ENCODE data around the gene PGRMC2. TPM values are rescaled to one million over a fixed set of nuclear protein-coding genes. Genes with fewer than 3 reads are reported as not detected.
A peak's percentile ranks its signal among the peaks of the same experiment; 100 is the strongest.

PGRMC2 gene
- total RNA-seq, 2 donors from 2014 or later = 21.2 to 36.3 TPM

- Histone ChIP-seq H3K27me3 (no peaks in the 10 kb centered on the region), H3K4me3 (peak overlapping the region; percentile 92 to 96), H3K27ac (peak overlapping the region; percentile 97), H3K9me3 (no peaks in the 10 kb centered on the region), H3K4me1 (peaks cover 0 to 29% of the 10 kb centered on the region in 2 donors), H3K36me3 (no peaks in the 10 kb centered on the region)
- no peak for TF ChIP-seq CTCF (IDR thresholded peaks at IDR 0.05)
- no peak for DNase-seq (ENCODE audit: low spot score)
Observed at GRCh38 chr4:128285085-128285997, 2.3 kb downstream of the PGRMC2 start.

- no peak for DNase-seq (ENCODE audit: low spot score)
- H3K4me3 ChIP-seq = no peak overlapping the region
Observed at GRCh38 chr4:128284317-128284716, 3.3 kb downstream of the PGRMC2 start.

GRCh38 chr4:128283071-128283470 is 4.5 kb downstream of the PGRMC2 start:
- peaks cover 0 to 25% of the 10 kb centered on the region in 2 donors for H3K4me1 ChIP-seq
- no peaks in the 10 kb centered on the region for H3K9me3 ChIP-seq
- H3K27ac ChIP-seq = no peak overlapping the region
- H3K4me3 ChIP-seq = no peak overlapping the region
- H3K27me3 ChIP-seq = no peaks in the 10 kb centered on the region
- TF ChIP-seq CTCF (IDR thresholded peaks at IDR 0.05) = no peak
- H3K36me3 ChIP-seq = no peaks in the 10 kb centered on the region
- DNase-seq (ENCODE audit: low spot score) = no peak

More at GRCh38 chr4:128284317-128284716, 3.3 kb downstream of the PGRMC2 start:
- H3K27me3 ChIP-seq = no peaks in the 10 kb centered on the region
- no peaks in the 10 kb centered on the region for H3K36me3 ChIP-seq
- H3K27ac ChIP-seq = peak overlapping the region in 1 of 2 donors; percentile 97
- peaks cover 0 to 32% of the 10 kb centered on the region in 2 donors for H3K4me1 ChIP-seq
- no peak for TF ChIP-seq CTCF (IDR thresholded peaks at IDR 0.05)
- H3K9me3 ChIP-seq = no peaks in the 10 kb centered on the region

- TF ChIP-seq CTCF (IDR thresholded peaks at IDR 0.05) = no peak
- Histone ChIP-seq H3K9me3 (no peaks in the 10 kb centered on the region), H3K4me3 (no peak overlapping the region), H3K27me3 (no peaks in the 10 kb centered on the region), H3K27ac (no peak overlapping the region), H3K4me1 (peaks cover 0 to 25% of the 10 kb centered on the region in 2 donors), H3K36me3 (no peaks in the 10 kb centered on the region)
- no peak for DNase-seq (ENCODE audit: low spot score)
Observed at GRCh38 chr4:128282516-128282915, 5.1 kb downstream of the PGRMC2 start.

- no peaks in the 10 kb centered on the region for H3K9me3 ChIP-seq
- no peak for DNase-seq (ENCODE audit: low spot score)
- H3K4me3 ChIP-seq = no peak overlapping the region
- H3K27me3 ChIP-seq = no peaks in the 10 kb centered on the region
- peaks cover 0 to 25% of the 10 kb centered on the region in 2 donors for H3K4me1 ChIP-seq
- H3K27ac ChIP-seq = no peak overlapping the region
- no peaks in the 10 kb centered on the region for H3K36me3 ChIP-seq
- TF ChIP-seq CTCF (IDR thresholded peaks at IDR 0.05) = no peak
Observed at GRCh38 chr4:128281354-128281753, 6.3 kb downstream of the PGRMC2 start.
